ENCODE measurements around the gene ROR2. TPM values are rescaled to one million over a fixed set of nuclear protein-coding genes. Genes with fewer than 3 reads are reported as not detected.

The ROR2 gene
- polyA plus RNA-seq (2013, experiment 1 of 2): 24.3 TPM
- polyA plus RNA-seq (2013, experiment 2 of 2): 22.3 TPM

- DNase-seq: peak; percentile 87
- WGBS (ENCODE audit: extremely low coverage, insufficient coverage, low lambda C conversion rate): no CpG with 5 or more reads among the region's 81 CpGs
Observed at GRCh38 chr9:91949946-91950664, at the start of gene ROR2. Gene ROR2, minus strand, starts transcription at chr9:91950228.

GRCh38 chr9:91995000-91995655 is 45.1 kb upstream of the ROR2 start:
- DNase-seq: peak; percentile 58
- H3K4me1 ChIP-seq (ENCODE audit: control insufficient read depth, low read depth, low read length): peaks cover 9% of the 10 kb centered on the region
- no CpG with 5 or more reads among the region's 8 CpGs for WGBS (ENCODE audit: extremely low coverage, insufficient coverage, low lambda C conversion rate)

More at GRCh38 chr9:91949946-91950664, at the start of gene ROR2:
- H4K5ac ChIP-seq (ENCODE audit: low read length): no peak within 1 kb of the TSS
- H3K18ac ChIP-seq (ENCODE audit: low read length): peak within 1 kb of the TSS; percentile 100
- no peaks in the 10 kb centered on the region for H3K27me3 ChIP-seq (ENCODE audit: insufficient read depth, low read length, poor library complexity)
- H3K4me2 ChIP-seq (ENCODE audit: low read length): peak within 1 kb of the TSS; percentile 56
- peak within 1 kb of the TSS; percentile 84 for H3K4me3 ChIP-seq (ENCODE audit: low read length)
- peaks cover 40% of the 10 kb centered on the region for H3K79me2 ChIP-seq (ENCODE audit: control insufficient read depth, insufficient read depth, low read length)
- peak within 1 kb of the TSS; percentile 99 for H3K4ac ChIP-seq (ENCODE audit: low read depth, low read length)
- H3K79me1 ChIP-seq (ENCODE audit: low read length): no peaks in the 10 kb centered on the region
- no peak within 1 kb of the TSS for H2AK5ac ChIP-seq (ENCODE audit: low read length)
- H3K9ac ChIP-seq (ENCODE audit: low read length): peak within 1 kb of the TSS; percentile 94
- H3K36me3 ChIP-seq (ENCODE audit: control insufficient read depth, insufficient read depth, low read length): no peaks in the 10 kb centered on the region
- peaks cover 14% of the 10 kb centered on the region for H3K4me1 ChIP-seq (ENCODE audit: control insufficient read depth, low read depth, low read length)
- H3K27ac ChIP-seq (ENCODE audit: low read depth, low read length): peak within 1 kb of the TSS; percentile 94
- peak within 1 kb of the TSS; percentile 86 for H2BK15ac ChIP-seq (replicated peaks; ENCODE audit: low read depth)
- H3K23ac ChIP-seq (ENCODE audit: low read length): peak within 1 kb of the TSS; percentile 76
- H2BK120ac ChIP-seq (ENCODE audit: low read depth, low read length): peak within 1 kb of the TSS; percentile 96
- H4K8ac ChIP-seq (ENCODE audit: low read depth, low read length): peak within 1 kb of the TSS; percentile 98
- peak within 1 kb of the TSS; percentile 90 for H2BK5ac ChIP-seq (ENCODE audit: low read length)
- peak within 1 kb of the TSS; percentile 97 for H3K56ac ChIP-seq (ENCODE audit: low read length)

GRCh38 chr9:91994422-91994821 is 44.4 kb upstream of the ROR2 start:
- no peak overlapping the region for H4K5ac ChIP-seq (ENCODE audit: low read length)
- no CpG with 5 or more reads among the region's 4 CpGs for WGBS (ENCODE audit: extremely low coverage, insufficient coverage, low lambda C conversion rate)
- no peak overlapping the region for H3K56ac ChIP-seq (ENCODE audit: low read length)
- no peak overlapping the region for H3K23ac ChIP-seq (ENCODE audit: low read length)
- H3K27me3 ChIP-seq (ENCODE audit: insufficient read depth, low read length, poor library complexity): no peaks in the 10 kb centered on the region
- no peaks in the 10 kb centered on the region for H3K36me3 ChIP-seq (ENCODE audit: control insufficient read depth, insufficient read depth, low read length)
- H3K27ac ChIP-seq (ENCODE audit: low read depth, low read length): no peak overlapping the region
- no peak overlapping the region for H3K4me3 ChIP-seq (ENCODE audit: low read length)
- no peak overlapping the region for H4K8ac ChIP-seq (ENCODE audit: low read depth, low read length)
- no peaks in the 10 kb centered on the region for H3K79me1 ChIP-seq (ENCODE audit: low read length)
- H2AK5ac ChIP-seq (ENCODE audit: low read length): no peak overlapping the region
- no peak overlapping the region for H3K4me2 ChIP-seq (ENCODE audit: low read length)
- no peak overlapping the region for H2BK15ac ChIP-seq (replicated peaks; ENCODE audit: low read depth)
- no peaks in the 10 kb centered on the region for H3K79me2 ChIP-seq (ENCODE audit: control insufficient read depth, insufficient read depth, low read length)
- H2BK120ac ChIP-seq (ENCODE audit: low read depth, low read length): no peak overlapping the region
- peaks cover 9% of the 10 kb centered on the region for H3K4me1 ChIP-seq (ENCODE audit: control insufficient read depth, low read depth, low read length)
- no peak overlapping the region for H3K4ac ChIP-seq (ENCODE audit: low read depth, low read length)
- no peak overlapping the region for H3K9ac ChIP-seq (ENCODE audit: low read length)
- no peak overlapping the region for H2BK5ac ChIP-seq (ENCODE audit: low read length)
- H3K18ac ChIP-seq (ENCODE audit: low read length): peak overlapping the region; percentile 90
- peak; percentile 85 for DNase-seq

More at GRCh38 chr9:91995000-91995655, 45.1 kb upstream of the ROR2 start:
- no peak overlapping the region for H3K4me3 ChIP-seq (ENCODE audit: low read length)
- H3K4ac ChIP-seq (ENCODE audit: low read depth, low read length): no peak overlapping the region
- no peak overlapping the region for H2BK120ac ChIP-seq (ENCODE audit: low read depth, low read length)
- peak overlapping the region; percentile 21 for H2BK15ac ChIP-seq (replicated peaks; ENCODE audit: low read depth)
- H3K4me2 ChIP-seq (ENCODE audit: low read length): no peak overlapping the region
- H3K27me3 ChIP-seq (ENCODE audit: insufficient read depth, low read length, poor library complexity): no peaks in the 10 kb centered on the region
- H3K56ac ChIP-seq (ENCODE audit: low read length): no peak overlapping the region
- no peaks in the 10 kb centered on the region for H3K36me3 ChIP-seq (ENCODE audit: control insufficient read depth, insufficient read depth, low read length)
- no peak overlapping the region for H4K5ac ChIP-seq (ENCODE audit: low read length)
- peak overlapping the region; percentile 16 for H2BK5ac ChIP-seq (ENCODE audit: low read length)
- H3K27ac ChIP-seq (ENCODE audit: low read depth, low read length): peak overlapping the region; percentile 6
- H4K8ac ChIP-seq (ENCODE audit: low read depth, low read length): no peak overlapping the region
- no peak overlapping the region for H3K9ac ChIP-seq (ENCODE audit: low read length)
- H2AK5ac ChIP-seq (ENCODE audit: low read length): no peak overlapping the region
- H3K79me2 ChIP-seq (ENCODE audit: control insufficient read depth, insufficient read depth, low read length): no peaks in the 10 kb centered on the region
- H3K79me1 ChIP-seq (ENCODE audit: low read length): no peaks in the 10 kb centered on the region
- no peak overlapping the region for H3K23ac ChIP-seq (ENCODE audit: low read length)
- H3K18ac ChIP-seq (ENCODE audit: low read length): no peak overlapping the region

GRCh38 chr9:91992461-91993041 is 42.5 kb upstream of the ROR2 start:
- Histone ChIP-seq H4K5ac (ENCODE audit: low read length) (no peak overlapping the region), H2BK15ac (replicated peaks; ENCODE audit: low read depth) (no peak overlapping the region), H3K4me1 (ENCODE audit: control insufficient read depth, low read depth, low read length) (peaks cover 9% of the 10 kb centered on the region), H2AK5ac (ENCODE audit: low read length) (no peak overlapping the region), H3K27me3 (ENCODE audit: insufficient read depth, low read length, poor library complexity) (no peaks in the 10 kb centered on the region), H3K18ac (ENCODE audit: low read length) (peak overlapping the region; percentile 66), H2BK5ac (ENCODE audit: low read length) (no peak overlapping the region), H3K4ac (ENCODE audit: low read depth, low read length) (no peak overlapping the region), H3K79me1 (ENCODE audit: low read length) (no peaks in the 10 kb centered on the region), H3K36me3 (ENCODE audit: control insufficient read depth, insufficient read depth, low read length) (no peaks in the 10 kb centered on the region), H3K23ac (ENCODE audit: low read length) (no peak overlapping the region), H3K56ac (ENCODE audit: low read length) (no peak overlapping the region), H3K79me2 (ENCODE audit: control insufficient read depth, insufficient read depth, low read length) (no peaks in the 10 kb centered on the region), H2BK120ac (ENCODE audit: low read depth, low read length) (no peak overlapping the region), H3K9ac (ENCODE audit: low read length) (no peak overlapping the region), H3K4me2 (ENCODE audit: low read length) (no peak overlapping the region), H3K27ac (ENCODE audit: low read depth, low read length) (no peak overlapping the region), H3K4me3 (ENCODE audit: low read length) (no peak overlapping the region), H4K8ac (ENCODE audit: low read depth, low read length) (no peak overlapping the region)
- DNase-seq: peak; percentile 83
- no CpG with 5 or more reads among the region's 12 CpGs for WGBS (ENCODE audit: extremely low coverage, insufficient coverage, low lambda C conversion rate)

- Histone ChIP-seq H3K36me3 (ENCODE audit: control insufficient read depth, insufficient read depth, low read length) (no peaks in the 10 kb centered on the region), H3K23ac (ENCODE audit: low read length) (no peak overlapping the region), H3K4me2 (ENCODE audit: low read length) (no peak overlapping the region), H3K56ac (ENCODE audit: low read length) (no peak overlapping the region), H2BK5ac (ENCODE audit: low read length) (no peak overlapping the region), H3K27me3 (ENCODE audit: insufficient read depth, low read length, poor library complexity) (no peaks in the 10 kb centered on the region), H3K4me3 (ENCODE audit: low read length) (no peak overlapping the region), H3K4me1 (ENCODE audit: control insufficient read depth, low read depth, low read length) (peaks cover 9% of the 10 kb centered on the region), H3K79me1 (ENCODE audit: low read length) (no peaks in the 10 kb centered on the region), H4K5ac (ENCODE audit: low read length) (no peak overlapping the region), H3K9ac (ENCODE audit: low read length) (no peak overlapping the region), H3K4ac (ENCODE audit: low read depth, low read length) (no peak overlapping the region), H2AK5ac (ENCODE audit: low read length) (no peak overlapping the region), H4K8ac (ENCODE audit: low read depth, low read length) (no peak overlapping the region), H3K18ac (ENCODE audit: low read length) (no peak overlapping the region), H2BK120ac (ENCODE audit: low read depth, low read length) (no peak overlapping the region), H3K27ac (ENCODE audit: low read depth, low read length) (no peak overlapping the region), H2BK15ac (replicated peaks; ENCODE audit: low read depth) (no peak overlapping the region), H3K79me2 (ENCODE audit: control insufficient read depth, insufficient read depth, low read length) (no peaks in the 10 kb centered on the region)
- WGBS (ENCODE audit: extremely low coverage, insufficient coverage, low lambda C conversion rate): no CpG with 5 or more reads among the region's 20 CpGs
- DNase-seq: no peak
Observed at GRCh38 chr9:91991721-91992341, 41.8 kb upstream of the ROR2 start.

All from mesendoderm (in vitro differentiated cells).